K562 (cell line): ENCODE measurements around the gene INO80E. TPM values are rescaled to one million over a fixed set of nuclear protein-coding genes. Genes with fewer than 3 reads are reported as not detected.

Experiments
- ATAC-seq: fragments of 200-7000 bp; cut with Tn5 transposase; 3 replicates; pipeline ENCODE4 v1.9.1; 2020; ENCODE audit warnings: moderate library complexity
- BruUV-seq: library from RNA; stranded (reverse); fragments of 400-500 nt; replicated peaks from 2 replicates; lab custom pipeline; 2021; lab: Mats Ljungman, UMichigan
- CTCF ChIA-PET: fragments of 300-600 bp; formaldehyde crosslinking; extraction: SDS; loops from one replicate; lab custom pipeline; 2021; ENCODE audit warnings: low intra/inter-chr PET ratio; lab: Yijun Ruan, JAX
- POLR2A ChIA-PET: fragments of 300-600, 350-650 bp; sonication (Branson Sonifier 250); formaldehyde crosslinking; extraction: SDS; loops from one replicate; lab custom pipeline; 2021; ENCODE audit warnings: antibody characterized with exemption, inconsistent platforms; lab: Yijun Ruan, JAX
- DNase-seq, 4 experiments: peaks; one replicate each; pipeline versions ENCODE4 v3.0.0 to v3.0.0-alpha.2; 2011 to 2018; ENCODE audit warnings: low spot score in 3 of 4, mixed read lengths in 3 of 4; ENCODE audit errors: extremely low read depth in 1 of 4
- FAIRE-seq: peaks from 2 replicates; lab custom pipeline; 2011; peaks lifted over from hg19 to GRCh38; lab: Jason Lieb, UNC
- H2AFZ ChIP-seq: 2 replicates; pipeline ENCODE4 v1.6.0; 2011; ENCODE audit warnings: low read depth, low read length, control low read depth, inconsistent platforms
- H3K27ac ChIP-seq: fragments of 200-600 bp; 3 replicates; pipeline ENCODE4 v1.8.0; 2011; ENCODE audit warnings: low read depth, mild to moderate bottlenecking, control low read depth, inconsistent platforms, low read length, moderate library complexity, mixed read lengths; ENCODE audit errors: extremely low read depth
- H3K27me3 ChIP-seq, 2 experiments: fragments of 300-600 bp in 1 of 2; 2 replicates in 1 of 2; 3 replicates in 1 of 2; pipeline versions ENCODE4 v1.6.0 to v1.8.0; 2011; ENCODE audit warnings: inconsistent platforms in 2 of 2, low read length in 2 of 2, mild to moderate bottlenecking in 1 of 2, mixed read lengths in 1 of 2, moderate library complexity in 1 of 2; ENCODE audit not compliant: control insufficient read depth in 2 of 2, insufficient read depth in 2 of 2
- H3K36me3 ChIP-seq: fragments of 300-600 bp; 3 replicates; pipeline ENCODE4 v1.8.0; 2011; ENCODE audit warnings: mild to moderate bottlenecking, low read length, inconsistent platforms; ENCODE audit not compliant: control insufficient read depth, insufficient read depth
- H3K4me1 ChIP-seq, 2 experiments: fragments of 200-600 bp in 1 of 2; replicated peaks in 1 of 2; 2 replicates in 1 of 2; 3 replicates in 1 of 2; pipeline versions ENCODE4 v1.5.1 to v1.8.0; 2011; ENCODE audit warnings: inconsistent platforms in 2 of 2, low read length in 2 of 2, mild to moderate bottlenecking in 1 of 2, mixed read lengths in 1 of 2, moderate library complexity in 1 of 2; ENCODE audit not compliant: control insufficient read depth in 2 of 2, insufficient read depth in 2 of 2
- H3K4me2 ChIP-seq: 2 replicates; pipeline ENCODE4 v1.6.1; 2011; ENCODE audit warnings: low read length, control low read depth, inconsistent platforms, mixed read lengths; ENCODE audit not compliant: insufficient read depth
- H3K4me3 ChIP-seq: fragments of 200-600 bp; sonication (generic), shearing (Covaris generic); 2 replicates; pipeline ENCODE4 v1.5.1; 2016; ENCODE audit warnings: control low read depth, inconsistent platforms
- H3K79me2 ChIP-seq: fragments of 200-600 bp; 3 replicates; pipeline ENCODE4 v1.8.0; 2011; ENCODE audit warnings: low read length, inconsistent platforms; ENCODE audit not compliant: control insufficient read depth, insufficient read depth
- H3K9ac ChIP-seq, 2 experiments: 2 replicates each; pipeline versions ENCODE4 v1.6.0 to v1.6.1; 2011; ENCODE audit warnings: low read depth in 2 of 2, low read length in 2 of 2, control low read depth in 1 of 2, inconsistent platforms in 1 of 2, mild to moderate bottlenecking in 1 of 2, mixed read lengths in 1 of 2; ENCODE audit not compliant: insufficient read depth in 1 of 2
- H3K9me1 ChIP-seq: one replicate; pipeline ENCODE4 v1.6.0; 2011; ENCODE audit warnings: inconsistent platforms, mild to moderate bottlenecking, low read length, moderate library complexity; ENCODE audit not compliant: control insufficient read depth, insufficient read depth
- H3K9me3 ChIP-seq: replicated peaks from 2 replicates; pipeline ENCODE4 v1.5.1; 2011; ENCODE audit warnings: low read depth, low read length, inconsistent platforms; ENCODE audit not compliant: control insufficient read depth, insufficient read depth
- H4K20me1 ChIP-seq: replicated peaks from 2 replicates; pipeline ENCODE4 v1.6.1; 2011; ENCODE audit warnings: low read length, inconsistent platforms, mixed read lengths; ENCODE audit not compliant: control insufficient read depth, insufficient read depth
- ZFX ChIP-seq: sonication (generic); formaldehyde crosslinking; IDR thresholded peaks from 2 replicates; pipeline ENCODE4 v1.8.0; 2022; ENCODE audit warnings: mild to moderate bottlenecking, missing genetic modification reagents, moderate library complexity
- WGBS: fragments of 100-300 bp; shearing (Covaris generic); methylation state at CpG from one replicate; pipeline ENCODE4 v1.1.6; 2016; ENCODE audit warnings: low coverage, mixed read lengths; ENCODE audit not compliant: insufficient coverage; ENCODE audit errors: missing lambda C conversion rate; 5-methylcytosine and 5-hydroxymethylcytosine counted together
- in situ Hi-C: fragments of 300-500 bp; cut with MboI; formaldehyde crosslinking; loops from 4 replicates; pipeline ENCODE4 v1.15.0; 2018; ENCODE audit warnings: inconsistent platforms, mixed read lengths
- intact Hi-C: fragments of 100-400 bp; cut with micrococcal nuclease; formaldehyde crosslinking; loops from 2 replicates; pipeline ENCODE4 v1.14.2; 2022
- polyA plus RNA-seq, 8 experiments: library from polyadenylated mRNA; depleted of rRNA in 4 of 8; stranded (reverse) in 5 of 8; unstranded in 3 of 8; fragments of >200 nt; fragmentation: Nextera tagmentation in 2 of 8; fragmentation: Illumina TruSeq in 1 of 8; extraction: Ambion mirVana in 2 of 8; extraction: Trizol in 1 of 8; gene quantifications; 2 replicates each; pipeline versions ENCODE4 v1.2.1 to v1.2.3, GENCODE V29; 2011 to 2014; ENCODE audit warnings: inconsistent platforms in 1 of 8, missing spikeins in 1 of 8
- total RNA-seq, 7 experiments: library from RNA; depleted of rRNA in 6 of 7; stranded (reverse); fragments of >200 nt in 6 of 7; fragmentation: Illumina TruSeq in 2 of 7; extraction: Trizol in 2 of 7; gene quantifications; 2 replicates each; pipeline versions ENCODE4 v1.2.1 to v1.2.3, GENCODE V29; 2011 to 2021; ENCODE audit warnings: low replicate concordance in 1 of 7
- TF ChIP-seq, protein P1 (sequence below): sonication (generic); formaldehyde crosslinking; IDR thresholded peaks from 2 replicates; pipeline ENCODE4 v1.8.0; 2022; ENCODE audit warnings: mild to moderate bottlenecking, low read depth, missing genetic modification reagents
- TF ChIP-seq, protein P2 (sequence below): fragments of 450-650 bp; IDR thresholded peaks from 2 replicates; pipeline ENCODE4 v1.6.1; 2016

INO80E gene
- total and polyA plus RNA-seq, 9 of the 15 experiments (the other 6 are each of a cell fraction or from before 2014, with no cell fraction given), result 0.31 to 102 (median 49.3) TPM

DNA sequence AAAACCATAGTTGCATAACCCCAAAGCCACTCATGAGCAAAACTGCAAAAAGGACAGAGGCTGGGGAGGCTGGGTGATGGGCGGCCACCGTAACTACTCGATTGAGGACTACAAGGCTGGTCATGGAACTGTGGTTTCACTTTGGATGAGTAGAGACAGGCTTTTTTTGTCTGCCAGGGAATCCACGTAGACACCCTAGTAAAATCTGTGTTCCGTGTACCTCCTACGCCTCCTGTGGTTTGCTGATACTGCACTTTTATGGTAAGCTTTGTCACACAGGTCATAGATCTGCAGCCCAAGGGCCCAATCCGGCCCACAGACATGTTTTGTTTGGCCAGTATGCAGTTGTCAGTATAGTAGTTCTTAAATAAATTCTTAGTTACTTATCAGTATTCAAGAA is 37.2 kb downstream of the INO80E start (continued):
- TF ChIP-seq, protein P1, sequence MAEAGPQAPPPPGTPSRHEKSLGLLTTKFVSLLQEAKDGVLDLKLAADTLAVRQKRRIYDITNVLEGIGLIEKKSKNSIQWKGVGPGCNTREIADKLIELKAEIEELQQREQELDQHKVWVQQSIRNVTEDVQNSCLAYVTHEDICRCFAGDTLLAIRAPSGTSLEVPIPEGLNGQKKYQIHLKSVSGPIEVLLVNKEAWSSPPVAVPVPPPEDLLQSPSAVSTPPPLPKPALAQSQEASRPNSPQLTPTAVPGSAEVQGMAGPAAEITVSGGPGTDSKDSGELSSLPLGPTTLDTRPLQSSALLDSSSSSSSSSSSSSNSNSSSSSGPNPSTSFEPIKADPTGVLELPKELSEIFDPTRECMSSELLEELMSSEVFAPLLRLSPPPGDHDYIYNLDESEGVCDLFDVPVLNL (CRISPR knock-in tag), result no peak
- TF ChIP-seq, all 486 proteins: peak for 28

DNA sequence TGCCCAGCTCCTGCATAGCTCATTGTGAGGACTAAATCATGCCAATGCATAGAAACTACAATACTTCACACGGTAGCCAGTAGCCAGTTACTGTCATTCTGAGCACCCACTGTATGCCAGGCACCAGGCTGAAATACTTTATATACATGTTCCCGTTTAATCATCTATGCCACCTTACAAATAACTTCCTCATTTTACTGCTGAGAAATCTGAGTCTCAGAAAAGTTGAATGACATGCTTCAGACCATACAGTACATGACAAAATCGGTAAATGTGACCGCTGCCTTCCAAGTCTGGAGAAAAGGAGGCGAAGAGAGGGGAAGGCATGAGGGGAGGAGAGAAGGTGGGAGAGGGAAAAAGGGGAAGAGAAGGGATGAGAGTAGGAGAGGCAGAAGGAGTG is 44.2 kb downstream of the INO80E start:
- no peak for DNase-seq
- no peaks in the 10 kb centered on the region for H3K36me3 ChIP-seq
- FAIRE-seq, result no peak
- no peaks in the 10 kb centered on the region for H3K79me2 ChIP-seq
- POLR2A ChIA-PET, result no interaction called here
- ATAC-seq, result no peak
- no peak overlapping the region for H3K27ac ChIP-seq
- no peak for TF ChIP-seq ZFX (CRISPR knock-in tag)
- TF ChIP-seq, protein P2, sequence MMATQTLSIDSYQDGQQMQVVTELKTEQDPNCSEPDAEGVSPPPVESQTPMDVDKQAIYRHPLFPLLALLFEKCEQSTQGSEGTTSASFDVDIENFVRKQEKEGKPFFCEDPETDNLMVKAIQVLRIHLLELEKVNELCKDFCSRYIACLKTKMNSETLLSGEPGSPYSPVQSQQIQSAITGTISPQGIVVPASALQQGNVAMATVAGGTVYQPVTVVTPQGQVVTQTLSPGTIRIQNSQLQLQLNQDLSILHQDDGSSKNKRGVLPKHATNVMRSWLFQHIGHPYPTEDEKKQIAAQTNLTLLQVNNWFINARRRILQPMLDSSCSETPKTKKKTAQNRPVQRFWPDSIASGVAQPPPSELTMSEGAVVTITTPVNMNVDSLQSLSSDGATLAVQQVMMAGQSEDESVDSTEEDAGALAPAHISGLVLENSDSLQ, result peak; percentile 42; the same call in 1 of the 2 replicates
- TF ChIP-seq, all 486 proteins: peak for 1
- Histone ChIP-seq H3K4me2 (no peak overlapping the region), H3K9ac (no peak overlapping the region), H2AFZ (no peak overlapping the region), H3K4me3 (no peak overlapping the region), H3K9me3 (no peaks in the 10 kb centered on the region), H3K27me3 (peaks cover 4 to 23% of the 10 kb centered on the region in 2 experiments; a peak in 4 of 5 replicates), H4K20me1 (no peaks in the 10 kb centered on the region), H3K9me1 (no peaks in the 10 kb centered on the region), H3K4me1 (peaks cover 0 to 3% of the 10 kb centered on the region in 2 experiments; a peak in 3 of 5 replicates)
- BruUV-seq, result no TSS peak
- intact Hi-C loops, result no loop called here
- CTCF ChIA-PET, result no interaction called here
- in situ Hi-C loops, result no loop called here
- WGBS, result 2% methylated on average over 5 of the region's 5 CpGs
